Measurements from ENCODE around the gene LENG1.

LENG1 gene

GRCh38 chr19:54109651-54110050, 49.9 kb downstream of the LENG1 start:
- no peak for DNase-seq (ENCODE audit: low read depth in 2 of 2)

- DNase-seq (ENCODE audit: low read depth in 2 of 2) = no peak
Measured at GRCh38 chr19:54108496-54108895, 51.0 kb downstream of the LENG1 start.

GRCh38 chr19:54107876-54108490, 51.5 kb downstream of the LENG1 start:
- DNase-seq (ENCODE audit: low read depth in 2 of 2) = no peak

GRCh38 chr19:54106716-54107115, 52.8 kb downstream of the LENG1 start:
- no peak for DNase-seq (ENCODE audit: low read depth in 2 of 2)

- no peak for DNase-seq (ENCODE audit: low read depth in 2 of 2)
Measured at GRCh38 chr19:54105796-54106195, 53.7 kb downstream of the LENG1 start.
